Panc1 (cell line): ENCODE results near the gene NMS. TPM values are rescaled to one million over a fixed set of nuclear protein-coding genes. Genes with fewer than 3 reads are reported as not detected.

Experiments used
- ATAC-seq: fragments of 200-7000 bp; cut with Tn5 transposase; 2 replicates; pipeline ENCODE4 v1.9.1; 2020; ENCODE audit warnings: mild to moderate bottlenecking, moderate library complexity
- BruUV-seq: library from RNA; stranded (reverse); fragments of 400-500 nt; replicated peaks from 2 replicates; lab custom pipeline; 2021; lab: Mats Ljungman, UMichigan
- CTCF ChIA-PET: fragments of 300-600 bp; sonication (Branson Sonifier 250); formaldehyde crosslinking; loops from one replicate; lab custom pipeline; 2022; ENCODE audit warnings: antibody characterized with exemption; lab: Charles Lee
- POLR2A ChIA-PET: fragments of 300-600 bp; sonication (Branson Sonifier 250); formaldehyde crosslinking; loops from one replicate; lab custom pipeline; 2022; ENCODE audit warnings: antibody characterized with exemption; lab: Charles Lee
- DNase-seq: peaks from one replicate; pipeline ENCODE4 v3.0.0-alpha.2; 2010; ENCODE audit warnings: low read depth, low spot score
- H3K27ac ChIP-seq: 2 replicates; pipeline ENCODE4 v1.5.1; 2011; ENCODE audit warnings: mild to moderate bottlenecking, low read length, inconsistent platforms
- H3K27me3 ChIP-seq: fragments of 200-500 bp; sonication (Bioruptor generic); 2 replicates; pipeline ENCODE4 v1.6.0; 2014; ENCODE audit warnings: low read length, inconsistent platforms; ENCODE audit not compliant: control insufficient read depth, insufficient read depth
- H3K36me3 ChIP-seq: fragments of 200-500 bp; sonication (Bioruptor generic); 2 replicates; pipeline ENCODE4 v1.5.1; 2014; ENCODE audit warnings: inconsistent platforms, mild to moderate bottlenecking, low read length, moderate library complexity; ENCODE audit not compliant: control insufficient read depth, insufficient read depth
- H3K4me1 ChIP-seq: 2 replicates; pipeline ENCODE4 v1.5.1; 2011; ENCODE audit warnings: inconsistent platforms, mild to moderate bottlenecking, low read length, moderate library complexity; ENCODE audit not compliant: control insufficient read depth, insufficient read depth
- H3K4me3 ChIP-seq, 2 experiments: 2 replicates each; pipeline ENCODE4 v1.5.1; 2011 to 2012; ENCODE audit warnings: low read depth in 2 of 2, low read length in 2 of 2, mild to moderate bottlenecking in 2 of 2, inconsistent platforms in 1 of 2, moderate library complexity in 1 of 2
- H3K9me3 ChIP-seq: fragments of 200-500 bp; sonication (Bioruptor generic); 2 replicates; pipeline ENCODE4 v1.5.1; 2014; ENCODE audit warnings: low read depth, mild to moderate bottlenecking, inconsistent platforms, low read length, moderate library complexity; ENCODE audit not compliant: control insufficient read depth, insufficient read depth
- POLR2AphosphoS5 ChIP-seq: IDR thresholded peaks from 2 replicates; pipeline ENCODE4 v1.6.1; 2012; ENCODE audit warnings: mild to moderate bottlenecking, low read depth, low read length, moderate library complexity
- REST ChIP-seq, 2 experiments: IDR thresholded peaks; 2 replicates each; pipeline ENCODE4 v1.6.1; 2011 to 2012; ENCODE audit warnings: low read depth in 2 of 2, control low read depth in 1 of 2, low read length in 1 of 2, mild to moderate bottlenecking in 1 of 2, moderate library complexity in 1 of 2; ENCODE audit not compliant: insufficient read depth in 1 of 2
- SIN3A ChIP-seq: IDR thresholded peaks from 2 replicates; pipeline ENCODE4 v1.6.1; 2012; ENCODE audit warnings: low read depth, mild to moderate bottlenecking, low read length, moderate library complexity, borderline replicate concordance; ENCODE audit not compliant: insufficient read depth
- TCF7L2 ChIP-seq: IDR thresholded peaks from 2 replicates; pipeline ENCODE4 v1.6.1; 2011; ENCODE audit warnings: mild to moderate bottlenecking, low read depth, low read length, inconsistent platforms
- in situ Hi-C: cut with HindIII; loops from 2 replicates; pipeline ENCODE4 v1.10.0; 2016; ENCODE audit warnings: low sequenced_read_pairs, low pct_unique_long_range_greater_than_20kb
- intact Hi-C: fragments of 100-400 bp; cut with micrococcal nuclease; formaldehyde crosslinking; loops from one replicate; pipeline ENCODE4 v1.10.0; 2022; ENCODE audit not compliant: unreplicated experiment
- total RNA-seq: library from RNA; stranded (reverse); gene quantifications from one replicate; pipeline ENCODE4 v1.2.1, GENCODE V29; 2021; ENCODE audit not compliant: unreplicated experiment
- TF ChIP-seq, protein P1 (sequence below): fragments of 450-650 bp; IDR thresholded peaks from 2 replicates; pipeline ENCODE4 v1.5.1; 2017; ENCODE audit warnings: mild to moderate bottlenecking

NMS gene
- total RNA-seq, 1 experiment from 2014 or later = not detected

- Histone ChIP-seq H3K27me3 (0 out of 2 replicates have a peak, but pooled peaks cover 2% of the 10 kb centered on the region), H3K4me1 (no peaks in the 10 kb centered on the region), H3K27ac (no peak overlapping the region), H3K36me3 (no peaks in the 10 kb centered on the region), H3K9me3 (no peaks in the 10 kb centered on the region), H3K4me3 (no peak overlapping the region)
- ChIA-PET POLR2A (no interaction called here), CTCF (no interaction called here)
- TF ChIP-seq POLR2AphosphoS5 = no peak
- TF ChIP-seq REST (IDR thresholded peaks at IDR 0.05; ENCODE audit: insufficient read depth in 1 of 2, low read depth in 2 of 2, low read length in 1 of 2) = no peak
- TF ChIP-seq, protein P1, sequence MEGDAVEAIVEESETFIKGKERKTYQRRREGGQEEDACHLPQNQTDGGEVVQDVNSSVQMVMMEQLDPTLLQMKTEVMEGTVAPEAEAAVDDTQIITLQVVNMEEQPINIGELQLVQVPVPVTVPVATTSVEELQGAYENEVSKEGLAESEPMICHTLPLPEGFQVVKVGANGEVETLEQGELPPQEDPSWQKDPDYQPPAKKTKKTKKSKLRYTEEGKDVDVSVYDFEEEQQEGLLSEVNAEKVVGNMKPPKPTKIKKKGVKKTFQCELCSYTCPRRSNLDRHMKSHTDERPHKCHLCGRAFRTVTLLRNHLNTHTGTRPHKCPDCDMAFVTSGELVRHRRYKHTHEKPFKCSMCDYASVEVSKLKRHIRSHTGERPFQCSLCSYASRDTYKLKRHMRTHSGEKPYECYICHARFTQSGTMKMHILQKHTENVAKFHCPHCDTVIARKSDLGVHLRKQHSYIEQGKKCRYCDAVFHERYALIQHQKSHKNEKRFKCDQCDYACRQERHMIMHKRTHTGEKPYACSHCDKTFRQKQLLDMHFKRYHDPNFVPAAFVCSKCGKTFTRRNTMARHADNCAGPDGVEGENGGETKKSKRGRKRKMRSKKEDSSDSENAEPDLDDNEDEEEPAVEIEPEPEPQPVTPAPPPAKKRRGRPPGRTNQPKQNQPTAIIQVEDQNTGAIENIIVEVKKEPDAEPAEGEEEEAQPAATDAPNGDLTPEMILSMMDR = no peak
- TF ChIP-seq SIN3A = no peak
- TF ChIP-seq TCF7L2 = no peak
- intact Hi-C loops = no loop called here
- in situ Hi-C loops = no loop called here
- no TSS peak for BruUV-seq
- ATAC-seq (no peak), DNase-seq (no peak)
Measured at GRCh38 chr2:100485396-100485795, 15.1 kb downstream of the NMS start.

DNA sequence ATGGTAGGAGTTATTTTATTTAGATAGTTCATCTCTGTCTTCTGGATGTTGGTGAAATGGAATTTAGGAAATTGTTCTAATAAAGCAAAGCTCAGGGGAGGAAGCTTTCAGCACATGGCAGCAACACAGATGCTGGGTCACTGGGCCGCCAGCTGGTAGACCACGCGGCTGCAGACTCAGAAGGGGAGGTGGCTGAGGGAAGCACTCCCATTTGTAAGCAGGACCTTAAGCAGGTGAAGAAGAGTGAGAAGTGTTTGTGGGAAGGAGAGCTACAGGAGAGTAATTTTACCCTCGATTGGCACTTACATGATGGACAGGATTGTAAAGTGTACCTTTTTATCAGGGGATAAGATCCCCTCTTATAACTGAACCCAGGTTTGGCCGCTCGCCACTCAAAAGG, 24.4 kb downstream of the NMS start:
- no peaks in the 10 kb centered on the region for H3K36me3 ChIP-seq
- H3K9me3 ChIP-seq = no peaks in the 10 kb centered on the region
- peaks cover 8% of the 10 kb centered on the region; the same call in 1 of the 2 replicates for H3K27me3 ChIP-seq
- ATAC-seq (no peak), DNase-seq (no peak)
- in situ Hi-C loops = no loop called here
- intact Hi-C loops = no loop called here
- H3K4me3 ChIP-seq = no peak overlapping the region
- POLR2A ChIA-PET = no interaction called here
- BruUV-seq = no TSS peak
- H3K27ac ChIP-seq = no peak overlapping the region
- TF ChIP-seq TCF7L2 (no peak), REST (IDR thresholded peaks at IDR 0.05; ENCODE audit: insufficient read depth in 1 of 2, low read depth in 2 of 2, low read length in 1 of 2) (no peak), SIN3A (no peak), POLR2AphosphoS5 (no peak)
- TF ChIP-seq, protein P1 = no peak
- CTCF ChIA-PET = no interaction called here
- no peaks in the 10 kb centered on the region for H3K4me1 ChIP-seq
